ENCODE data around the gene CHN1. TPM values are rescaled to one million over a fixed set of nuclear protein-coding genes. Genes with fewer than 3 reads are reported as not detected.

CHN1 gene, protein sequence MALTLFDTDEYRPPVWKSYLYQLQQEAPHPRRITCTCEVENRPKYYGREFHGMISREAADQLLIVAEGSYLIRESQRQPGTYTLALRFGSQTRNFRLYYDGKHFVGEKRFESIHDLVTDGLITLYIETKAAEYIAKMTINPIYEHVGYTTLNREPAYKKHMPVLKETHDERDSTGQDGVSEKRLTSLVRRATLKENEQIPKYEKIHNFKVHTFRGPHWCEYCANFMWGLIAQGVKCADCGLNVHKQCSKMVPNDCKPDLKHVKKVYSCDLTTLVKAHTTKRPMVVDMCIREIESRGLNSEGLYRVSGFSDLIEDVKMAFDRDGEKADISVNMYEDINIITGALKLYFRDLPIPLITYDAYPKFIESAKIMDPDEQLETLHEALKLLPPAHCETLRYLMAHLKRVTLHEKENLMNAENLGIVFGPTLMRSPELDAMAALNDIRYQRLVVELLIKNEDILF
- total RNA-seq = 1 to 10 TPM in 1 of 2 experiments, under 1 TPM in 1; 0.68 to 1.5 TPM

- DNase-seq = peak; percentile 68
- H3K36me3 Mint-ChIP-seq (ENCODE audit: low read depth) = no peaks in the 10 kb centered on the region
- ChIA-PET POLR2A (no interaction called here), CTCF (interaction anchor here (0.6 to 1.6 kb wide), 8 partner anchors 16 to 595 kb away, joined by 3 to 7 read pairs (median 3); no protein-coding TSS in a partner anchor)
- H3K9me3 Mint-ChIP-seq = no peaks in the 10 kb centered on the region
- H3K27ac Mint-ChIP-seq = no peak within 1 kb of the TSS
- peak within 1 kb of the TSS; percentile 77 for H3K4me3 Mint-ChIP-seq
- peaks cover 8% of the 10 kb centered on the region for H3K4me1 Mint-ChIP-seq
- peaks cover 58% of the 10 kb centered on the region for H3K27me3 Mint-ChIP-seq
These were observed at the start of gene CHN1 for GRCh38 chr2:175004980-175005732. Gene CHN1, minus strand, starts transcription at chr2:175005381. Its CDS starts 469 bp downstream, at chr2:175004912.

DNA sequence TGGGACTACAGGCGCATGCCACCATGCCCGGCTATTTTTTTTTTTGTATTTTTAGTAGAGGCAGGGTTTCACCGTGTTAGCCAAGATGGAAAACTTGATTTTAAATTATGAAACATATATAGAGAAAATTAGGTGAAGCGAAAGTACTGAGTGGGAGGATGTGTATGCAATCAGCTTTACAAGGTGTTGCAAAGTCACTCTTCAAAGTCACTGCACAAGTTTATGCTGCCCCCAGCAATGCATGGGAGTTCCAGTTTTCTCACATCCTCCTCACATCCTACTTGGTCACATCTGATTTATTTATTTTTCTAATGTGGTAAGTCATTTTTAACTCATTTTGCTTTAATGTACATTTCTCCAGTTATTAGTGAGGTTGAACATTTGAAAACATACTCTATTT is 49.2 kb upstream of the CHN1 start:
- peaks cover 3% of the 10 kb centered on the region for H3K36me3 Mint-ChIP-seq (ENCODE audit: low read depth)
- POLR2A ChIA-PET = no interaction called here
- no peaks in the 10 kb centered on the region for H3K27me3 Mint-ChIP-seq
- H3K4me3 Mint-ChIP-seq = no peak overlapping the region
- no peak for DNase-seq
- CTCF ChIA-PET = no interaction called here
- H3K9me3 Mint-ChIP-seq = no peaks in the 10 kb centered on the region
- no peaks in the 10 kb centered on the region for H3K4me1 Mint-ChIP-seq
- H3K27ac Mint-ChIP-seq = no peak overlapping the region

DNA sequence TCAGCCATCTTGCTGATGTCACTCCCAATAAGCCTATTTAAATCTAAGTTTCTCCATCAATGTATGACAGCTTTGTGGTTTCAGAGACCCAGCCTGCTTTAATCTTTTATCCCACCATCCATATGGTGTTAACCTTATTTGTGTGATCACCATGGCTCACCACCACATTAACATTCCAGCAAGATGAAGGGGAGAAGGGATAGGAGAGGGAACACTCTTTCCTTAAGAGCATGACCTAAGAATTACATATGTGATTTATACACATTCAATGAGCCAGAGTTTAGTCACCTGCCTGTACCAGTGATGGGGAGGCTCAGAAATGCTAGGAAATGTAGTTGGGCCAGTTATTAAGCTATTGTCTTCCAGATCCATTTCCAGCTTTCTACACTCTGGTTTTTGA is 44.5 kb upstream of the CHN1 start:
- H3K4me1 Mint-ChIP-seq = no peaks in the 10 kb centered on the region
- ChIA-PET POLR2A (no interaction called here), CTCF (interaction anchor here (2.2 kb wide), 1 partner anchor 13 kb away, joined by 6 read pairs; no protein-coding TSS in a partner anchor)
- no peak overlapping the region for H3K4me3 Mint-ChIP-seq
- no peaks in the 10 kb centered on the region for H3K27me3 Mint-ChIP-seq
- DNase-seq = no peak
- no peak overlapping the region for H3K27ac Mint-ChIP-seq
- H3K9me3 Mint-ChIP-seq = no peaks in the 10 kb centered on the region
- no peaks in the 10 kb centered on the region for H3K36me3 Mint-ChIP-seq (ENCODE audit: low read depth)

DNA sequence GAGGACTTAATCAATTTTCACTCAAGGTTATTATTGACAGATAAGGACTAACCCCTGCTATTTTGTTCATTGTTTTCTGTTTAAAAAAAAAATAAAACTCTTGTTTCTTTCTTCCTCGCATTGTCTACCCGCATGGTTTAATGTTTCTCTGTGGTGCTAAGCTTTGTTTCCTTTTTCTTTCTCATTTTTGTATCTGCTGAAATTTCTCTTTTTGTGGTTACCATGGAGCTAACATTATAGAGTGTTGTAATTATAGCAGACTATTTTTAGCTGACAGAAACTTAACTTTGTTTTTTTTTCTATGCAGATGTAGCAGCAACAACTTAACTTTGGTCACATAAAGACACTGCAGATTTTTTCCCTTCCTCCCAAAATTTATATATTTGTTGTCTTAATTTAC is 43.1 kb upstream of the CHN1 start:
- Mint-ChIP-seq H3K27me3 (peaks cover 2% of the 10 kb centered on the region), H3K4me3 (no peak overlapping the region), H3K36me3 (ENCODE audit: low read depth) (no peaks in the 10 kb centered on the region), H3K4me1 (no peaks in the 10 kb centered on the region), H3K27ac (no peak overlapping the region), H3K9me3 (no peaks in the 10 kb centered on the region)
- ChIA-PET POLR2A (no interaction called here), CTCF (interaction anchor here (2.2 kb wide), 1 partner anchor 11 kb away, joined by 6 read pairs; no protein-coding TSS in a partner anchor)
- no peak for DNase-seq

DNA sequence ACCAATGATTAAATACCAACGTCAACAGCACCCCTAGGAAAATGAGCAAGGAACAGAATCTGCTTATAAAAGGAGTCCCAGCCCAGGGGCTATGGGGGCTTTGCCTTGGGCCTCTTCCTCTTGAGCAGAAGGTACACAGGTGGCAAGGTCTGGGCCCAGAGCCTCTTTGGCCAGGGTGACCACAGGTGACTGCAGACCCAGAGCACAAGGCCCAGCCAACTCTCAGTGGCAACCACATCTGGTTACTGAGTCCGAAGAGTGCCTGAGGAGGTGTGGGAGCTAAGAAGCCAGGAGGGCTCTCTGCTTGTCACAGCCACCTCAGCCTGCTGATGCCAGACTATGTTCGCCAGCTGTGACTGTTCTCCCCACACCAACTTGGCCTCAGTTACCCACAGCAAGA is 34.3 kb upstream of the CHN1 start:
- Mint-ChIP-seq H3K4me3 (no peak overlapping the region), H3K27ac (no peak overlapping the region), H3K36me3 (ENCODE audit: low read depth) (no peaks in the 10 kb centered on the region), H3K9me3 (peaks cover 2% of the 10 kb centered on the region), H3K27me3 (peaks cover 5% of the 10 kb centered on the region), H3K4me1 (peaks cover 6% of the 10 kb centered on the region)
- POLR2A ChIA-PET = no interaction called here
- DNase-seq = no peak
- CTCF ChIA-PET = interaction anchor here (0.9 to 1.6 kb wide), 2 partner anchors 8 to 290 kb away, joined by 3 read pairs; no protein-coding TSS in a partner anchor

DNA sequence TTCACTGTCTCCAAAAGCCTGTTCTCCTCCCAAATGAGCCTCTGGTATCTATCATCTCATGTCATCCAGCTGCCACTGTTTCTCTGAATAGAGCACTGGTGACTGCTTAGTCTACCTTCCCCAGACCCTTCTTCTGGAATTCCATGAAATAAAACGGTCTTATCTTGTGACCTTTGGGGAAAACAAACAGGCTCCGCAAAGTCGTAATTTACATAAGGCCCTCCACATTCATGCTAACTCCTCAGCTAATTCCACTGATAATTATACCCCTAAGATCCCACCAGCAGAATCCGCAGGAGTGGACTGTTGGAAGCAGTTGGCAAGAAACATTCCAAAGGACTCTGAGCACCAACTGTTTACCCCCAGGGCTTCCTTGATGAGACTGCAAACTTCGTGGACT is 33.9 kb upstream of the CHN1 start:
- Mint-ChIP-seq H3K27ac (no peak overlapping the region), H3K27me3 (peaks cover 5% of the 10 kb centered on the region), H3K36me3 (ENCODE audit: low read depth) (no peaks in the 10 kb centered on the region), H3K4me1 (peaks cover 6% of the 10 kb centered on the region), H3K4me3 (no peak overlapping the region), H3K9me3 (peaks cover 2% of the 10 kb centered on the region)
- POLR2A ChIA-PET = no interaction called here
- CTCF ChIA-PET = interaction anchor here (0.6 to 1.6 kb wide), 3 partner anchors 8 to 200 kb away, joined by 3 to 5 read pairs (median 4); no protein-coding TSS in a partner anchor
- no peak for DNase-seq

GRCh38 chr2:175037941-175038340 is 32.8 kb upstream of the CHN1 start:
- H3K27me3 Mint-ChIP-seq = no peaks in the 10 kb centered on the region
- H3K9me3 Mint-ChIP-seq = peaks cover 2% of the 10 kb centered on the region
- ChIA-PET POLR2A (interaction anchor here (0.9 kb wide), 1 partner anchor 289 kb away, joined by 3 read pairs; no protein-coding TSS in a partner anchor), CTCF (interaction anchor here (0.6 to 1.7 kb wide), 5 partner anchors 11 to 458 kb away, joined by 3 to 6 read pairs (median 3); no protein-coding TSS in a partner anchor)
- no peak for DNase-seq
- peaks cover 6% of the 10 kb centered on the region for H3K4me1 Mint-ChIP-seq
- no peak overlapping the region for H3K4me3 Mint-ChIP-seq
- H3K27ac Mint-ChIP-seq = no peak overlapping the region
- no peaks in the 10 kb centered on the region for H3K36me3 Mint-ChIP-seq (ENCODE audit: low read depth)

- no peaks in the 10 kb centered on the region for H3K36me3 Mint-ChIP-seq (ENCODE audit: low read depth)
- DNase-seq = no peak
- no peak overlapping the region for H3K4me3 Mint-ChIP-seq
- H3K9me3 Mint-ChIP-seq = no peaks in the 10 kb centered on the region
- POLR2A ChIA-PET = no interaction called here
- H3K27me3 Mint-ChIP-seq = no peaks in the 10 kb centered on the region
- CTCF ChIA-PET = interaction anchor here (0.6 to 1.8 kb wide), 3 partner anchors 13 to 339 kb away, joined by 3 to 6 read pairs (median 5); no protein-coding TSS in a partner anchor
- H3K27ac Mint-ChIP-seq = peak overlapping the region; percentile 2
- peaks cover 6% of the 10 kb centered on the region for H3K4me1 Mint-ChIP-seq
These were observed 31.4 kb upstream of the CHN1 start for GRCh38 chr2:175036582-175037018.

- H3K9me3 Mint-ChIP-seq = no peaks in the 10 kb centered on the region
- ChIA-PET CTCF (interaction anchor here (1.8 kb wide), 1 partner anchor 338 kb away, joined by 5 read pairs; no protein-coding TSS in a partner anchor), POLR2A (no interaction called here)
- H3K27ac Mint-ChIP-seq = no peak overlapping the region
- H3K36me3 Mint-ChIP-seq (ENCODE audit: low read depth) = no peaks in the 10 kb centered on the region
- H3K27me3 Mint-ChIP-seq = no peaks in the 10 kb centered on the region
- no peak overlapping the region for H3K4me3 Mint-ChIP-seq
- H3K4me1 Mint-ChIP-seq = peaks cover 6% of the 10 kb centered on the region
- DNase-seq = no peak
These were observed 30.6 kb upstream of the CHN1 start for GRCh38 chr2:175035806-175036205.

DNA sequence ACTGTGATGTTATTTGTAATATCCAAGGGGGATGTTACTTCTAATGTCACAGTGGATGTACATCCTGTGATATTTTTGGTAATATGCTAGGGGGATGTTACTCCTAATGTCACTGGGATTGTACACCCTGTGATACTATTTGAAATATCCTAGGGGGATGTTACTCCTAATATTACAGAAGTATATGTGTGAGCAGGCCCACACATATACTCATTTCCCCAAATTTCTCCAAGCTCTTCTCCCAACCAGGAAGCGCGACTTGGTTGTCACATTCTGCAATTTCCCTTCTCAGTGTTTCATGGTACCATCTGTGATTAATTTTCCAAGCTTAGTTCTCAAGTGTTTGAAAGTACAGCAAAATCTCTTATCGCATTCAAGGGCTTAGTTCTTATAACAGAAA is 29.5 kb upstream of the CHN1 start:
- DNase-seq = no peak
- Mint-ChIP-seq H3K4me1 (peaks cover 6% of the 10 kb centered on the region), H3K9me3 (no peaks in the 10 kb centered on the region), H3K27me3 (no peaks in the 10 kb centered on the region), H3K27ac (no peak overlapping the region), H3K4me3 (no peak overlapping the region), H3K36me3 (ENCODE audit: low read depth) (no peaks in the 10 kb centered on the region)
- POLR2A ChIA-PET = no interaction called here
- CTCF ChIA-PET = no interaction called here

- ChIA-PET CTCF (interaction anchor here (0.9 to 1.4 kb wide), 4 partner anchors 9 to 334 kb away, joined by 3 to 4 read pairs (median 3); no protein-coding TSS in a partner anchor), POLR2A (no interaction called here)
- H3K36me3 Mint-ChIP-seq (ENCODE audit: low read depth) = no peaks in the 10 kb centered on the region
- no peak overlapping the region for H3K4me3 Mint-ChIP-seq
- H3K27ac Mint-ChIP-seq = no peak overlapping the region
- no peaks in the 10 kb centered on the region for H3K27me3 Mint-ChIP-seq
- H3K9me3 Mint-ChIP-seq = no peaks in the 10 kb centered on the region
- no peaks in the 10 kb centered on the region for H3K4me1 Mint-ChIP-seq
- peak; percentile 22 for DNase-seq
These were observed 25.4 kb upstream of the CHN1 start for GRCh38 chr2:175030380-175031271.

- H3K9me3 Mint-ChIP-seq = no peaks in the 10 kb centered on the region
- peaks cover 4% of the 10 kb centered on the region for H3K27me3 Mint-ChIP-seq
- CTCF ChIA-PET = no interaction called here
- H3K4me1 Mint-ChIP-seq = no peaks in the 10 kb centered on the region
- POLR2A ChIA-PET = no interaction called here
- no peak overlapping the region for H3K27ac Mint-ChIP-seq
- DNase-seq = no peak
- no peaks in the 10 kb centered on the region for H3K36me3 Mint-ChIP-seq (ENCODE audit: low read depth)
- H3K4me3 Mint-ChIP-seq = no peak overlapping the region
These were observed 22.6 kb upstream of the CHN1 start for GRCh38 chr2:175027755-175028154.

All from activated CD4-positive, alpha-beta memory T cell treated with anti-CD3 and anti-CD28 coated beads, Interleukin-2, amount 10 ng/mL, durations not matched to agents 7 days and 5 days (primary cell).